HepG2 (cell line): ENCODE results near the gene WWTR1. TPM values are rescaled to one million over a fixed set of nuclear protein-coding genes. Genes with fewer than 3 reads are reported as not detected.

Experiments
- ATAC-seq: fragments of 200-7000 bp; cut with Tn5 transposase; 3 replicates; pipeline ENCODE4 v1.9.1; 2020; ENCODE audit warnings: mild to moderate bottlenecking, moderate library complexity
- BruUV-seq: library from RNA; stranded (reverse); fragments of 400-500 nt; replicated peaks from 2 replicates; lab custom pipeline; 2021; lab: Mats Ljungman, UMichigan
- CTCF ChIA-PET: fragments of 300-600 bp; formaldehyde crosslinking; extraction: SDS; loops from one replicate; lab custom pipeline; 2021; ENCODE audit warnings: low total read pairs, inconsistent platforms, low intra/inter-chr PET ratio; lab: Yijun Ruan, JAX
- POLR2A ChIA-PET: fragments of 350-600 bp; sonication (Branson Sonifier 250); formaldehyde crosslinking; loops from one replicate; lab custom pipeline; 2020; ENCODE audit warnings: antibody characterized with exemption, inconsistent platforms; lab: Yijun Ruan, JAX
- DNase-seq: peaks from one replicate; pipeline ENCODE4 v3.0.0-alpha.2; 2015; ENCODE audit warnings: low spot score
- FAIRE-seq: peaks from 3 replicates; lab custom pipeline; 2011; peaks lifted over from hg19 to GRCh38; lab: Jason Lieb, UNC
- H2AFZ ChIP-seq: one replicate; pipeline ENCODE4 v1.6.1; 2011; ENCODE audit warnings: low read length, inconsistent platforms
- H3K27ac ChIP-seq: fragments of 300-600 bp; 3 replicates; pipeline ENCODE4 v1.8.0; 2011; ENCODE audit warnings: mixed run types, mild to moderate bottlenecking, mixed read lengths, low read length, inconsistent platforms; ENCODE audit not compliant: insufficient read depth; ENCODE audit errors: extremely low read length
- H3K27me3 ChIP-seq, 2 experiments: fragments of 200-600 bp in 1 of 2; 2 replicates in 1 of 2; 3 replicates in 1 of 2; pipeline versions ENCODE4 v1.6.0 to v1.8.0; 2011; ENCODE audit warnings: low read length in 2 of 2, mild to moderate bottlenecking in 2 of 2, moderate library complexity in 2 of 2, inconsistent platforms in 1 of 2; ENCODE audit not compliant: insufficient read depth in 2 of 2, control insufficient read depth in 1 of 2
- H3K36me3 ChIP-seq, 2 experiments: fragments of 200-600 bp in 1 of 2; replicated peaks in 1 of 2; 2 replicates in 1 of 2; 3 replicates in 1 of 2; pipeline versions ENCODE4 v1.5.1 to v1.8.0; 2011; ENCODE audit warnings: low read length in 2 of 2, inconsistent platforms in 1 of 2; ENCODE audit not compliant: insufficient read depth in 2 of 2, control insufficient read depth in 1 of 2
- H3K4me1 ChIP-seq: 2 replicates; pipeline ENCODE4 v1.5.1; 2012; ENCODE audit warnings: low read length, inconsistent platforms; ENCODE audit not compliant: insufficient read depth
- H3K4me2 ChIP-seq: 2 replicates; pipeline ENCODE4 v1.6.0; 2011; ENCODE audit warnings: low read depth, low read length, inconsistent platforms
- H3K4me3 ChIP-seq, 3 experiments: fragments of 200-600 bp in 1 of 3; sonication (generic), shearing (Covaris generic) in 1 of 3; replicated peaks in 1 of 3; 2 replicates each; pipeline ENCODE4 v1.5.1; 2011 to 2016; ENCODE audit warnings: low read length in 3 of 3, inconsistent platforms in 2 of 3, low read depth in 2 of 3, mild to moderate bottlenecking in 2 of 3, control low read depth in 1 of 3, mixed read lengths in 1 of 3; ENCODE audit not compliant: insufficient read depth in 1 of 3
- H3K79me2 ChIP-seq: one replicate; pipeline ENCODE4 v1.6.1; 2011; ENCODE audit warnings: low read length, inconsistent platforms; ENCODE audit not compliant: insufficient read depth
- H3K9ac ChIP-seq: 2 replicates; pipeline ENCODE4 v1.6.0; 2011; ENCODE audit warnings: mild to moderate bottlenecking, low read depth, low read length, inconsistent platforms; ENCODE audit not compliant: insufficient read depth
- H3K9me3 ChIP-seq: 2 replicates; pipeline ENCODE4 v1.5.1; 2012; ENCODE audit warnings: mild to moderate bottlenecking, low read length
- H4K20me1 ChIP-seq: 2 replicates; pipeline ENCODE4 v1.6.0; 2011; ENCODE audit warnings: inconsistent platforms, mild to moderate bottlenecking, low read length, moderate library complexity; ENCODE audit not compliant: insufficient read depth
- ARHGAP35 ChIP-seq: sonication (generic); formaldehyde crosslinking; IDR thresholded peaks from 2 replicates; pipeline ENCODE4 v1.9.0; 2022; ENCODE audit warnings: mild to moderate bottlenecking, inconsistent platforms, moderate library complexity, missing genetic modification reagents, borderline replicate concordance
- ARID4A ChIP-seq: sonication (generic); formaldehyde crosslinking; IDR thresholded peaks from 2 replicates; pipeline ENCODE4 v1.5.0; 2020; ENCODE audit warnings: mild to moderate bottlenecking, missing genetic modification reagents, borderline replicate concordance
- HDAC1 ChIP-seq: sonication (generic); formaldehyde crosslinking; IDR thresholded peaks from 2 replicates; pipeline ENCODE4 v1.5.1; 2020; ENCODE audit warnings: mild to moderate bottlenecking, missing genetic modification reagents
- MYC ChIP-seq: sonication (generic); formaldehyde crosslinking; IDR thresholded peaks from 2 replicates; pipeline ENCODE4 v1.9.0; 2021; ENCODE audit warnings: missing genetic modification reagents, borderline replicate concordance
- SMAD9 ChIP-seq: sonication (generic); formaldehyde crosslinking; IDR thresholded peaks from 2 replicates; pipeline ENCODE4 v1.5.1; 2020; ENCODE audit warnings: mild to moderate bottlenecking, missing genetic modification reagents
- YEATS2 ChIP-seq: sonication (generic); formaldehyde crosslinking; IDR thresholded peaks from 2 replicates; pipeline ENCODE4 v1.4.0; 2020; ENCODE audit warnings: missing genetic modification reagents, borderline replicate concordance
- ZHX2 ChIP-seq, 2 experiments: sonication (generic) in 1 of 2; formaldehyde crosslinking in 1 of 2; IDR thresholded peaks; 2 replicates each; pipeline versions ENCODE4 v1.6.1 to v1.9.0; 2014 to 2022; ENCODE audit warnings: antibody characterized with exemption in 1 of 2, borderline replicate concordance in 1 of 2, inconsistent platforms in 1 of 2, low read depth in 1 of 2, missing genetic modification reagents in 1 of 2
- ZNF207 ChIP-seq: fragments of 450-650 bp; IDR thresholded peaks from 2 replicates; pipeline ENCODE4 v1.6.1; 2016; ENCODE audit warnings: antibody characterized with exemption, borderline replicate concordance
- ZNF263 ChIP-seq: sonication (generic); formaldehyde crosslinking; IDR thresholded peaks from 2 replicates; pipeline ENCODE4 v1.4.0; 2020; ENCODE audit warnings: missing genetic modification reagents
- ZNF333 ChIP-seq: sonication (generic); formaldehyde crosslinking; IDR thresholded peaks from 2 replicates; pipeline ENCODE4 v1.4.0; 2020; ENCODE audit warnings: mild to moderate bottlenecking, missing genetic modification reagents, borderline replicate concordance
- ZNF501 ChIP-seq: sonication (generic); formaldehyde crosslinking; IDR thresholded peaks from 2 replicates; pipeline ENCODE4 v1.5.1; 2020; ENCODE audit warnings: mild to moderate bottlenecking, moderate library complexity, missing genetic modification reagents
- ZNF674 ChIP-seq: sonication (generic); formaldehyde crosslinking; IDR thresholded peaks from 2 replicates; pipeline ENCODE4 v1.5.0; 2020; ENCODE audit warnings: low read depth, mild to moderate bottlenecking, missing genetic modification reagents
- ZNF7 ChIP-seq: IDR thresholded peaks from 2 replicates; pipeline ENCODE4 v1.6.1; 2016; ENCODE audit warnings: missing biosample characterization, missing genetic modification reagents
- ZNF83 ChIP-seq: sonication (generic); formaldehyde crosslinking; IDR thresholded peaks from 2 replicates; pipeline ENCODE4 v1.4.0; 2020; ENCODE audit warnings: missing genetic modification reagents, mild to moderate bottlenecking, borderline replicate concordance
- ZSCAN25 ChIP-seq: sonication (generic); formaldehyde crosslinking; IDR thresholded peaks from 2 replicates; pipeline ENCODE4 v1.8.0; 2022; ENCODE audit warnings: mild to moderate bottlenecking, missing genetic modification reagents
- WGBS: methylation state at CpG from one replicate; pipeline ENCODE4 v1.1.6; 2017; ENCODE audit warnings: low lambda C conversion rate; 5-methylcytosine and 5-hydroxymethylcytosine counted together
- in situ Hi-C: cut with HindIII; loops from 2 replicates; pipeline ENCODE4 v1.10.0; 2017; ENCODE audit warnings: low pct_unique_long_range_greater_than_20kb; ENCODE audit not compliant: extremely low pct_ligation_motif_present
- intact Hi-C: fragments of 100-400 bp; cut with micrococcal nuclease; formaldehyde crosslinking; loops from one replicate; pipeline ENCODE4 v1.10.0; 2022; ENCODE audit not compliant: unreplicated experiment
- polyA plus RNA-seq, 8 experiments: library from polyadenylated mRNA; depleted of rRNA in 3 of 8; stranded (reverse) in 7 of 8; unstranded in 1 of 8; fragments of >200 nt; fragmentation: Illumina TruSeq in 4 of 8; extraction: Trizol in 4 of 8; gene quantifications; 2 replicates each; pipeline versions ENCODE4 v1.2.1 to v1.2.3, GENCODE V29; 2011 to 2016; ENCODE audit warnings: low read depth in 4 of 8, missing spikeins in 1 of 8, mixed read lengths in 1 of 8; ENCODE audit not compliant: insufficient read depth in 1 of 8
- total RNA-seq, 5 experiments: library from RNA; depleted of rRNA; stranded (reverse); fragments of >200 nt; fragmentation: Illumina TruSeq; extraction: Trizol; gene quantifications; 2 replicates each; pipeline ENCODE4 v1.2.3, GENCODE V29; 2016; ENCODE audit warnings: low read depth in 1 of 5

The WWTR1 gene
- total and polyA plus RNA-seq, 2 of the 13 experiments (the other 11 are each of a cell fraction or from before 2014, with no cell fraction given): 19.7 to 139 TPM

GRCh38 chr3:149560617-149561016 is 97.2 kb downstream of the WWTR1 start:
- whole genome bisulfite sequencing: 97% methylated on average over 4 of the region's 4 CpGs
- ChIA-PET POLR2A (interaction anchor here (1.6 kb wide), 1 partner anchor 8 kb away, joined by 3 read pairs; no protein-coding TSS in a partner anchor), CTCF (no interaction called here)
- Histone ChIP-seq H3K27ac (no peak overlapping the region), H2AFZ (no peak overlapping the region), H3K4me2 (no peak overlapping the region), H3K9me3 (no peaks in the 10 kb centered on the region), H3K36me3 (peaks cover 9 to 57% of the 10 kb centered on the region in 2 experiments; a peak in 4 of 5 replicates), H3K79me2 (peaks cover 58% of the 10 kb centered on the region), H3K4me3 (no peak overlapping the region), H3K27me3 (no peaks in the 10 kb centered on the region), H3K4me1 (no peaks in the 10 kb centered on the region), H3K9ac (no peak overlapping the region), H4K20me1 (peaks cover 31% of the 10 kb centered on the region; the same call in 1 of the 2 replicates)
- intact Hi-C loops (no loop called here), in situ Hi-C loops (no loop called here)
- FAIRE-seq: no peak
- DNase-seq: no peak
- BruUV-seq: no TSS peak
- ATAC-seq: no peak
- TF ChIP-seq ZSCAN25: no peak
- no peak for TF ChIP-seq ZNF207
- TF ChIP-seq HDAC1 (CRISPR knock-in tag): no peak
- TF ChIP-seq ZNF333 (CRISPR knock-in tag): no peak
- TF ChIP-seq ZNF501: no peak
- no peak for TF ChIP-seq SMAD9 (CRISPR knock-in tag)
- TF ChIP-seq YEATS2: no peak
- no peak for TF ChIP-seq ZHX2 (IDR thresholded peaks at IDR 0.05; ENCODE audit: low read depth)
- no peak for TF ChIP-seq ZHX2 (CRISPR knock-in tag; IDR thresholded peaks at IDR 0.05; ENCODE audit: borderline replicate concordance)
- TF ChIP-seq ZNF7: no peak
- TF ChIP-seq MYC (CRISPR knock-in tag): no peak
- TF ChIP-seq ZNF263 (CRISPR knock-in tag): no peak
- no peak for TF ChIP-seq ARHGAP35 (CRISPR knock-in tag)
- TF ChIP-seq ZNF674: no peak
- TF ChIP-seq ARID4A: no peak
- no peak for TF ChIP-seq ZNF83 (CRISPR knock-in tag)
